CD4-positive, alpha-beta T cell (primary cell): Measurements from ENCODE around the gene HKDC1. TPM values are rescaled to one million over a fixed set of nuclear protein-coding genes. Genes with fewer than 3 reads are reported as not detected.

Source experiments
- ATAC-seq: fragments of 200-7000 bp; cut with Tn5 transposase; one replicate; pipeline ENCODE4 v1.10.0; 2022; ENCODE audit warnings: mild to moderate bottlenecking; ENCODE audit not compliant: poor library complexity
- CTCF ChIA-PET: fragments of 350-600 bp; sonication (Branson Sonifier 250); formaldehyde crosslinking; loops from one replicate; lab custom pipeline; 2021; ENCODE audit warnings: antibody characterized with exemption, inconsistent platforms; lab: Charles Lee
- POLR2A ChIA-PET: fragments of 350-600 bp; sonication (Branson Sonifier 250); formaldehyde crosslinking; loops from one replicate; lab custom pipeline; 2021; ENCODE audit warnings: antibody characterized with exemption, inconsistent platforms; lab: Charles Lee
- DNase-seq, 14 experiments: peaks; one replicate each; pipeline ENCODE4 v3.0.0-alpha.2; 2013 to 2020; ENCODE audit warnings: mixed read lengths in 2 of 14
- H3K27ac ChIP-seq, 2 donors: one replicate each; pipeline versions ENCODE4 v1.5.1 to v1.7.0; 2013; ENCODE audit warnings: low read length in 2 of 2, low read depth in 1 of 2, mild to moderate bottlenecking in 1 of 2
- H3K27me3 ChIP-seq, 2 experiments: 1 replicate in 1 of 2; 2 replicates in 1 of 2; pipeline versions ENCODE4 v1.6.1 to v1.7.0; 2013; ENCODE audit warnings: low read length in 2 of 2, control low read depth in 1 of 2, mild to moderate bottlenecking in 1 of 2, moderate library complexity in 1 of 2; ENCODE audit not compliant: insufficient read depth in 2 of 2, control insufficient read depth in 1 of 2
- H3K36me3 ChIP-seq: one replicate; pipeline ENCODE4 v1.6.1; 2013; ENCODE audit warnings: low read length, control low read depth; ENCODE audit not compliant: insufficient read depth
- H3K4me1 ChIP-seq: one replicate; pipeline ENCODE4 v1.6.1; 2013; ENCODE audit warnings: low read length, control low read depth; ENCODE audit not compliant: insufficient read depth
- H3K4me3 ChIP-seq: one replicate; pipeline ENCODE4 v1.5.1; 2013; ENCODE audit warnings: mild to moderate bottlenecking, low read length, moderate library complexity
- H3K9me3 ChIP-seq, 2 experiments: 1 replicate in 1 of 2; 2 replicates in 1 of 2; pipeline versions ENCODE4 v1.6.1 to v1.7.0; 2013; ENCODE audit warnings: low read length in 2 of 2, mild to moderate bottlenecking in 2 of 2, control low read depth in 1 of 2, moderate library complexity in 1 of 2; ENCODE audit not compliant: control insufficient read depth in 1 of 2, insufficient read depth in 1 of 2
- H3K27ac Mint-ChIP-seq: one replicate; pipeline ENCODE4 v1.8.0; 2020; ENCODE audit warnings: mixed read lengths
- H3K27me3 Mint-ChIP-seq: one replicate; pipeline ENCODE4 v1.8.0; 2021; ENCODE audit warnings: mixed read lengths
- H3K36me3 Mint-ChIP-seq: one replicate; pipeline ENCODE4 v1.8.0; 2021; ENCODE audit warnings: low read depth, mixed read lengths
- H3K4me1 Mint-ChIP-seq: one replicate; pipeline ENCODE4 v1.8.0; 2021; ENCODE audit warnings: low read depth, mixed read lengths
- H3K4me3 Mint-ChIP-seq: one replicate; pipeline ENCODE4 v1.8.0; 2020; ENCODE audit warnings: mild to moderate bottlenecking, mixed read lengths
- H3K9me3 Mint-ChIP-seq: one replicate; pipeline ENCODE4 v1.8.0; 2020; ENCODE audit warnings: mixed read lengths
- CTCF ChIP-seq: fragments of 200-600 bp; IDR thresholded peaks from one replicate; pipeline ENCODE4 v1.8.0; 2022; ENCODE audit warnings: antibody characterized with exemption, mild to moderate bottlenecking
- intact Hi-C, 2 experiments: fragments of 100-400 bp; cut with DNase I in 1 of 2; cut with micrococcal nuclease in 1 of 2; formaldehyde crosslinking; loops; one replicate each; pipeline versions ENCODE4 v1.15.1 to v1.9.0; 2023 to 2025; cut with DNase I, micrococcal nuclease
- total RNA-seq, 174 experiments: library from RNA in 2 of 174; stranded (reverse) in 2 of 174; gene quantifications; one replicate each; pipeline ENCODE4 v1.2.3 and lab custom pipeline; 2021 to 2026

Gene HKDC1
- total RNA-seq, 2 experiments from 2014 or later, result 3.1 to 4.5 TPM

- H3K27ac Mint-ChIP-seq, result no peak overlapping the region
- no peak for TF ChIP-seq CTCF
- H3K9me3 Mint-ChIP-seq, result no peaks in the 10 kb centered on the region
- no peaks in the 10 kb centered on the region for H3K9me3 ChIP-seq
- H3K4me3 ChIP-seq, result no peak overlapping the region
- H3K27me3 ChIP-seq, result no peaks in the 10 kb centered on the region
- peaks cover 18% of the 10 kb centered on the region for H3K36me3 ChIP-seq
- H3K27me3 Mint-ChIP-seq, result no peaks in the 10 kb centered on the region
- H3K4me3 Mint-ChIP-seq, result no peak overlapping the region
- H3K27ac ChIP-seq, result no peak overlapping the region
- peaks cover 13% of the 10 kb centered on the region for H3K4me1 Mint-ChIP-seq
- ATAC-seq (no peak), DNase-seq (no peak)
- peaks cover 15% of the 10 kb centered on the region for H3K36me3 Mint-ChIP-seq
- peaks cover 18% of the 10 kb centered on the region for H3K4me1 ChIP-seq
- ChIA-PET CTCF (interaction anchor here (0.7 to 4.7 kb wide), 3 partner anchors 134 to 763 kb away, joined by 3 to 48 read pairs (median 3); no protein-coding TSS in a partner anchor), POLR2A (interaction anchor here (1.6 kb wide), 1 partner anchor 153 kb away, joined by 4 read pairs; no protein-coding TSS in a partner anchor)
- intact Hi-C loops, result loop anchor here (2.0 to 10.0 kb wide), 5 partner anchors 62 to 397 kb away; no protein-coding TSS in a partner anchor
Measured at GRCh38 chr10:69239816-69240434, 19.8 kb downstream of the HKDC1 start.

GRCh38 chr10:69240455-69240854, 20.3 kb downstream of the HKDC1 start:
- POLR2A ChIA-PET, result interaction anchor here (1.6 kb wide), 1 partner anchor 152 kb away, joined by 4 read pairs; no protein-coding TSS in a partner anchor
- DNase-seq (no peak), ATAC-seq (no peak)
- no peaks in the 10 kb centered on the region for H3K27me3 ChIP-seq
- no peak overlapping the region for H3K27ac ChIP-seq
- peaks cover 18% of the 10 kb centered on the region for H3K36me3 ChIP-seq
- Mint-ChIP-seq H3K27me3 (no peaks in the 10 kb centered on the region), H3K4me3 (no peak overlapping the region), H3K27ac (no peak overlapping the region), H3K9me3 (no peaks in the 10 kb centered on the region), H3K4me1 (peaks cover 11% of the 10 kb centered on the region), H3K36me3 (peaks cover 15% of the 10 kb centered on the region)
- intact Hi-C loops, result loop anchor here in 1 of 2 experiments (5.0 kb wide), 1 partner anchor 62 kb away; no protein-coding TSS in a partner anchor
- CTCF ChIA-PET, result no interaction called here
- H3K4me1 ChIP-seq, result peaks cover 15% of the 10 kb centered on the region
- H3K4me3 ChIP-seq, result no peak overlapping the region
- no peaks in the 10 kb centered on the region for H3K9me3 ChIP-seq
- TF ChIP-seq CTCF, result no peak

DNA sequence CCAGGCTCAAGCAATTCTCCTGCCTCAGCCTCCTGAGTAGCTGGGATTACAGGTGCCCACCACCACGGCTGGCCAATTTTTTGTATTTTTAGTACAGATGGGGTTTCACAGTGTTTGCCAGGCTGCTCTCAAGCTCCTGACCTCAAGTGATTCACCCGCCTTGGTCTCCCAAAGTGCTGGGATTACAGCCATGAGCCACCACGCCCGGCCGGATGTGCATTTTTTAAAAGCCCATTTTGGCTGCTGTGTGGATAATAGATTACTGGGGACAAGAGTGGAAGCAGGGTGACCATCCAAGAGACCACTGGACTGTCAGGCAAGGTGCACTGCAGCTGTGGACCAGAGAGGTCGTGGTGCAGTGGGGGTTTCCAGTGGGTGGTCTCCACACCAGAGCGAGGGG, 21.4 kb downstream of the HKDC1 start:
- peaks cover 18% of the 10 kb centered on the region for H3K36me3 ChIP-seq
- TF ChIP-seq CTCF, result no peak
- Mint-ChIP-seq H3K4me3 (no peak overlapping the region), H3K27ac (no peak overlapping the region), H3K9me3 (no peaks in the 10 kb centered on the region), H3K27me3 (no peaks in the 10 kb centered on the region), H3K4me1 (peaks cover 6% of the 10 kb centered on the region), H3K36me3 (peaks cover 26% of the 10 kb centered on the region)
- DNase-seq, result no peak
- H3K4me1 ChIP-seq, result peaks cover 15% of the 10 kb centered on the region
- H3K27ac ChIP-seq, result no peak overlapping the region
- H3K27me3 ChIP-seq, result no peaks in the 10 kb centered on the region
- CTCF ChIA-PET, result no interaction called here
- H3K4me3 ChIP-seq, result no peak overlapping the region
- intact Hi-C loops, result loop anchor here in 1 of 2 experiments (5.0 kb wide), 1 partner anchor 61 kb away; no protein-coding TSS in a partner anchor
- no peaks in the 10 kb centered on the region for H3K9me3 ChIP-seq
- ATAC-seq, result no peak
- POLR2A ChIA-PET, result no interaction called here
